ENCODE measurements around the gene TWNK. TPM values are rescaled to one million over a fixed set of nuclear protein-coding genes. Genes with fewer than 3 reads are reported as not detected.
"Not testable (repeated sequence)": the region's sequence is repeated elsewhere in the genome, so short reads cannot be mapped to it uniquely, and the experiment has no call there.

Gene TWNK
- total RNA-seq, 1 experiment from 2014 or later: 38.7 TPM

GRCh38 chr10:101033276-101033675 is 45.9 kb downstream of the TWNK start:
- Histone ChIP-seq H3K4me2 (ENCODE audit: insufficient read depth, insufficient read length, low read length) (no peak overlapping the region), H3K56ac (ENCODE audit: insufficient read length, low read depth, low read length) (no peak overlapping the region), H2BK20ac (ENCODE audit: low read depth, low read length, poor library complexity, severe bottlenecking) (no peak overlapping the region), H4K91ac (ENCODE audit: insufficient read length, low read depth, low read length) (no peak overlapping the region), H4K20me1 (ENCODE audit: control insufficient read depth, insufficient read depth, insufficient read length) (no peaks in the 10 kb centered on the region), H2BK5ac (ENCODE audit: insufficient read length, low read length) (no peak overlapping the region), H4K5ac (ENCODE audit: insufficient read length, low read depth, low read length) (no peak overlapping the region), H3K9ac (ENCODE audit: extremely low read depth, insufficient read length, low read length) (no peak overlapping the region), H3K18ac (ENCODE audit: insufficient read length, low read depth, low read length) (no peak overlapping the region), H3K4ac (ENCODE audit: low read depth, low read length) (no peak overlapping the region), H3T11ph (ENCODE audit: low read length) (no peak overlapping the region), H3K27ac (ENCODE audit: insufficient read length, low read depth, low read length) (no peak overlapping the region), H2BK15ac (ENCODE audit: low read depth, low read length) (no peak overlapping the region), H3K79me2 (ENCODE audit: insufficient read depth, low read length) (no peaks in the 10 kb centered on the region), H3K79me1 (ENCODE audit: insufficient read depth, low read depth, low read length, poor library complexity, severe bottlenecking) (no peaks in the 10 kb centered on the region), H3K23me2 (ENCODE audit: insufficient read length, low read depth, low read length, poor library complexity, severe bottlenecking) (peaks cover 13% of the 10 kb centered on the region), H2AK5ac (ENCODE audit: insufficient read length, low read length) (no peak overlapping the region), H3K14ac (ENCODE audit: insufficient read depth, low read length) (no peak overlapping the region), H2BK12ac (ENCODE audit: insufficient read length, low read depth, low read length) (no peak overlapping the region), H3K9me3 (ENCODE audit: control insufficient read depth, low read depth, low read length) (no peaks in the 10 kb centered on the region), H3K4me1 (ENCODE audit: insufficient read depth, low read length) (0 out of 2 replicates have a peak, but pooled peaks cover 4% of the 10 kb centered on the region), H3K27me3 (ENCODE audit: insufficient read depth, low read length) (peaks cover 4% of the 10 kb centered on the region; the same call in 1 of the 2 replicates), H2AFZ (ENCODE audit: low read length) (no peak overlapping the region), H2BK120ac (ENCODE audit: low read depth, low read length, poor library complexity, severe bottlenecking) (no peak overlapping the region), H4K8ac (replicated peaks; ENCODE audit: insufficient read length, low read depth, low read length) (no peak overlapping the region), H3K23ac (ENCODE audit: insufficient read length, low read depth, low read length) (no peak overlapping the region)
- no peak for TF ChIP-seq CTCF (conservative IDR thresholded peaks at IDR 0.05)
- peaks cover 27 to 37% of the 10 kb centered on the region in 2 experiments for H3K4me1 Mint-ChIP-seq
- H3K27me3 Mint-ChIP-seq (ENCODE audit: low read depth): peaks cover 78% of the 10 kb centered on the region
- no peak for DNase-seq
- no CpG with 5 or more reads among the region's 3 CpGs for WGBS (ENCODE audit: extremely low coverage, insufficient read length, low lambda C conversion rate)
- H3K36me3 Mint-ChIP-seq (ENCODE audit: insufficient read depth in 1 of 3, low read depth in 3 of 3): no peaks in the 10 kb centered on the region
- H3K9me3 Mint-ChIP-seq: no peaks in the 10 kb centered on the region; a peak in 1 of 5 replicates
- H3K4me3 Mint-ChIP-seq: no peak overlapping the region
- H3K27ac Mint-ChIP-seq: no peak overlapping the region

GRCh38 chr10:101034404-101034803 is 47.1 kb downstream of the TWNK start:
- H3K36me3 Mint-ChIP-seq (ENCODE audit: insufficient read depth in 1 of 3, low read depth in 3 of 3); H2AFZ ChIP-seq (ENCODE audit: low read length); H3K79me1 ChIP-seq (ENCODE audit: insufficient read depth, low read depth, low read length, poor library complexity, severe bottlenecking); H3K14ac ChIP-seq (ENCODE audit: insufficient read depth, low read length); H4K8ac ChIP-seq (replicated peaks; ENCODE audit: insufficient read length, low read depth, low read length); H4K5ac ChIP-seq (ENCODE audit: insufficient read length, low read depth, low read length); H3K9me3 ChIP-seq (ENCODE audit: control insufficient read depth, low read depth, low read length); H3K27ac Mint-ChIP-seq; H3T11ph ChIP-seq (ENCODE audit: low read length); H3K4me1 ChIP-seq (ENCODE audit: insufficient read depth, low read length); H3K27me3 ChIP-seq (ENCODE audit: insufficient read depth, low read length); H2BK12ac ChIP-seq (ENCODE audit: insufficient read length, low read depth, low read length); H3K27ac ChIP-seq (ENCODE audit: insufficient read length, low read depth, low read length); H2BK15ac ChIP-seq (ENCODE audit: low read depth, low read length); H3K4ac ChIP-seq (ENCODE audit: low read depth, low read length); H3K4me3 Mint-ChIP-seq; H2BK120ac ChIP-seq (ENCODE audit: low read depth, low read length, poor library complexity, severe bottlenecking); H3K9me3 Mint-ChIP-seq; H3K9ac ChIP-seq (ENCODE audit: extremely low read depth, insufficient read length, low read length); H2BK20ac ChIP-seq (ENCODE audit: low read depth, low read length, poor library complexity, severe bottlenecking); H3K79me2 ChIP-seq (ENCODE audit: insufficient read depth, low read length); H3K56ac ChIP-seq (ENCODE audit: insufficient read length, low read depth, low read length); H4K20me1 ChIP-seq (ENCODE audit: control insufficient read depth, insufficient read depth, insufficient read length); H2BK5ac ChIP-seq (ENCODE audit: insufficient read length, low read length); H3K23ac ChIP-seq (ENCODE audit: insufficient read length, low read depth, low read length); H3K4me2 ChIP-seq (ENCODE audit: insufficient read depth, insufficient read length, low read length); H4K91ac ChIP-seq (ENCODE audit: insufficient read length, low read depth, low read length); H3K18ac ChIP-seq (ENCODE audit: insufficient read length, low read depth, low read length); H2AK5ac ChIP-seq (ENCODE audit: insufficient read length, low read length); DNase-seq: not testable (repeated sequence)
- WGBS (ENCODE audit: extremely low coverage, insufficient read length, low lambda C conversion rate): no CpG with 5 or more reads among the region's 4 CpGs
- H3K23me2 ChIP-seq (ENCODE audit: insufficient read length, low read depth, low read length, poor library complexity, severe bottlenecking): peaks cover 13% of the 10 kb centered on the region
- Mint-ChIP-seq H3K4me1 (peaks cover 19 to 30% of the 10 kb centered on the region in 2 experiments), H3K27me3 (ENCODE audit: low read depth) (peaks cover 75% of the 10 kb centered on the region)
